ENCODE results near the gene NUMA1. TPM values are rescaled to one million over a fixed set of nuclear protein-coding genes. Genes with fewer than 3 reads are reported as not detected.

Gene NUMA1
- total and polyA plus RNA-seq, 9 of the 15 experiments (the other 6 are each of a cell fraction or from before 2014, with no cell fraction given) = 4.1 to 104 (median 51.2) TPM

- TF ChIP-seq, protein P1, sequence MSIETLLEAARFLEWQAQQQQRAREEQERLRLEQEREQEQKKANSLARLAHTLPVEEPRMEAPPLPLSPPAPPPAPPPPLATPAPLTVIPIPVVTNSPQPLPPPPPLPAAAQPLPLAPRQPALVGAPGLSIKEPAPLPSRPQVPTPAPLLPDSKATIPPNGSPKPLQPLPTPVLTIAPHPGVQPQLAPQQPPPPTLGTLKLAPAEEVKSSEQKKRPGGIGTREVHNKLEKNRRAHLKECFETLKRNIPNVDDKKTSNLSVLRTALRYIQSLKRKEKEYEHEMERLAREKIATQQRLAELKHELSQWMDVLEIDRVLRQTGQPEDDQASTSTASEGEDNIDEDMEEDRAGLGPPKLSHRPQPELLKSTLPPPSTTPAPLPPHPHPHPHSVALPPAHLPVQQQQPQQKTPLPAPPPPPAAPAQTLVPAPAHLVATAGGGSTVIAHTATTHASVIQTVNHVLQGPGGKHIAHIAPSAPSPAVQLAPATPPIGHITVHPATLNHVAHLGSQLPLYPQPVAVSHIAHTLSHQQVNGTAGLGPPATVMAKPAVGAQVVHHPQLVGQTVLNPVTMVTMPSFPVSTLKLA (conservative IDR thresholded peaks at IDR 0.05) = peak; percentile 59 to 79; a peak in 3 of 4 replicates
- TF ChIP-seq, protein P2, sequence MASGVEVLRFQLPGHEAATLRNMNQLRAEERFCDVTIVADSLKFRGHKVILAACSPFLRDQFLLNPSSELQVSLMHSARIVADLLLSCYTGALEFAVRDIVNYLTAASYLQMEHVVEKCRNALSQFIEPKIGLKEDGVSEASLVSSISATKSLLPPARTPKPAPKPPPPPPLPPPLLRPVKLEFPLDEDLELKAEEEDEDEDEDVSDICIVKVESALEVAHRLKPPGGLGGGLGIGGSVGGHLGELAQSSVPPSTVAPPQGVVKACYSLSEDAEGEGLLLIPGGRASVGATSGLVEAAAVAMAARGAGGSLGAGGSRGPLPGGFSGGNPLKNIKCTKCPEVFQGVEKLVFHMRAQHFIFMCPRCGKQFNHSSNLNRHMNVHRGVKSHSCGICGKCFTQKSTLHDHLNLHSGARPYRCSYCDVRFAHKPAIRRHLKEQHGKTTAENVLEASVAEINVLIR (CRISPR knock-in tag; IDR thresholded peaks at IDR 0.05) = peak; percentile 82
- 0 out of 2 replicates have a peak, but pooled peaks have one; percentile 38 for TF ChIP-seq ZNF511 (CRISPR knock-in tag; IDR thresholded peaks at IDR 0.05)
- TF ChIP-seq, protein P3, sequence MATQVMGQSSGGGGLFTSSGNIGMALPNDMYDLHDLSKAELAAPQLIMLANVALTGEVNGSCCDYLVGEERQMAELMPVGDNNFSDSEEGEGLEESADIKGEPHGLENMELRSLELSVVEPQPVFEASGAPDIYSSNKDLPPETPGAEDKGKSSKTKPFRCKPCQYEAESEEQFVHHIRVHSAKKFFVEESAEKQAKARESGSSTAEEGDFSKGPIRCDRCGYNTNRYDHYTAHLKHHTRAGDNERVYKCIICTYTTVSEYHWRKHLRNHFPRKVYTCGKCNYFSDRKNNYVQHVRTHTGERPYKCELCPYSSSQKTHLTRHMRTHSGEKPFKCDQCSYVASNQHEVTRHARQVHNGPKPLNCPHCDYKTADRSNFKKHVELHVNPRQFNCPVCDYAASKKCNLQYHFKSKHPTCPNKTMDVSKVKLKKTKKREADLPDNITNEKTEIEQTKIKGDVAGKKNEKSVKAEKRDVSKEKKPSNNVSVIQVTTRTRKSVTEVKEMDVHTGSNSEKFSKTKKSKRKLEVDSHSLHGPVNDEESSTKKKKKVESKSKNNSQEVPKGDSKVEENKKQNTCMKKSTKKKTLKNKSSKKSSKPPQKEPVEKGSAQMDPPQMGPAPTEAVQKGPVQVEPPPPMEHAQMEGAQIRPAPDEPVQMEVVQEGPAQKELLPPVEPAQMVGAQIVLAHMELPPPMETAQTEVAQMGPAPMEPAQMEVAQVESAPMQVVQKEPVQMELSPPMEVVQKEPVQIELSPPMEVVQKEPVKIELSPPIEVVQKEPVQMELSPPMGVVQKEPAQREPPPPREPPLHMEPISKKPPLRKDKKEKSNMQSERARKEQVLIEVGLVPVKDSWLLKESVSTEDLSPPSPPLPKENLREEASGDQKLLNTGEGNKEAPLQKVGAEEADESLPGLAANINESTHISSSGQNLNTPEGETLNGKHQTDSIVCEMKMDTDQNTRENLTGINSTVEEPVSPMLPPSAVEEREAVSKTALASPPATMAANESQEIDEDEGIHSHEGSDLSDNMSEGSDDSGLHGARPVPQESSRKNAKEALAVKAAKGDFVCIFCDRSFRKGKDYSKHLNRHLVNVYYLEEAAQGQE (IDR thresholded peaks at IDR 0.05; ENCODE audit: borderline replicate concordance) = 0 out of 2 replicates have a peak, but pooled peaks have one; percentile 4
- TF ChIP-seq, protein P3 (CRISPR knock-in tag; IDR thresholded peaks at IDR 0.05; ENCODE audit: low read depth) = no peak
- no peak for TF ChIP-seq FIP1L1 (IDR thresholded peaks at IDR 0.05; ENCODE audit: low read depth, low read length, poor library complexity, severe bottlenecking)
- no peak for TF ChIP-seq MCM7 (IDR thresholded peaks at IDR 0.05)
- 0 out of 2 replicates have a peak, but pooled peaks have one; percentile 25 for TF ChIP-seq TCF7 (IDR thresholded peaks at IDR 0.05; ENCODE audit: borderline replicate concordance)
- TF ChIP-seq POLR2A (conservative IDR thresholded peaks at IDR 0.05) = peak; percentile 96
- TF ChIP-seq THRB (CRISPR knock-in tag; conservative IDR thresholded peaks at IDR 0.05) = 0 out of 2 replicates have a peak, but pooled peaks have one; percentile 13
- peak; percentile 83 for TF ChIP-seq TAF1 (IDR thresholded peaks at IDR 0.05; ENCODE audit: control insufficient read depth, extremely low read depth, insufficient read depth, low read length, severe bottlenecking)
- TF ChIP-seq ZEB2 (IDR thresholded peaks at IDR 0.05) = peak; percentile 82
- peak; percentile 4; the same call in 1 of the 2 replicates for TF ChIP-seq ERF (CRISPR knock-in tag; IDR thresholded peaks at IDR 0.05)
- 0 out of 2 replicates have a peak, but pooled peaks have one; percentile 21 for TF ChIP-seq MAFK (IDR thresholded peaks at IDR 0.05; ENCODE audit: low read length)
Measured at GRCh38 chr11:72112143-72112977, 32.0 kb upstream of the NUMA1 start, which contains the start of gene ANAPC15 (continued).

All from K562 (cell line).